ENCODE results near the gene PNLIPRP2.

DNA sequence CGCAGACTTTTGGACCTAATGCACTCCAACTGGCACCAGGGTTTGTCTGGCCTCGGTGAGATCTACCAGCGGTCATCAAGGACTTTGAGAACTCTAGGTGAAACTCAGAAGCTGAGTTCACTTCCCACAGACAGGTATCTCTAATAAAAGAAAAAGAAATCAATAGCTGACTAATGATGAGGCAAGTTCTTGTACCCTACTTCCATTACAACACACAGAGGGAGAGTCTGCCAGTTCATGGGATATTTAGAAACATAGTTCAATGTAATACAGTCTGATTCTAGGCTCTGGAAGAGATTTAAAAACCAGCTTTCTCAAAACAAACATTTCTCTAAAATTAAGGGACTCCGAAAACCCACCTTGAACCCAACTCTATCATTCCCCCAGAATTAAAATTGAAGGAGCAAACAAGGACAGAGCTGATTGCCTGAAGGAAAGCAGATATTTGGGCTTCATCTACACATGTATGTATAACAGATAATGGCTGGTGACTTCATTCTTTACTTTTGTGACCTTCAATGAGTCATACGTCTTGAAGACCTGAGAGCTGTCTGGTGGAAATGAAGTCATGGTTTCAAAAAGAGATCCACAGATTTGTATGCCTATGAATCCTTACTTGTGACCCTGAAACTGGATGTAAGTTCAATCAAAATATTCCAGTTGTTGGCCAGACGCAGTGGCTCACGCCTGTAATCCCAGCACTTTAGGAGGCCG is 32.7 kb upstream of the PNLIPRP2 start:
- TF ChIP-seq PATZ1 (CRISPR knock-in tag; IDR thresholded peaks at IDR 0.05; ENCODE audit: borderline replicate concordance) (no peak), ARNTL (CRISPR knock-in tag; IDR thresholded peaks at IDR 0.05; ENCODE audit: borderline replicate concordance, low read depth) (no peak), BACH2 (CRISPR knock-in tag; IDR thresholded peaks at IDR 0.05; ENCODE audit: borderline replicate concordance) (no peak), ZNF70 (CRISPR knock-in tag; IDR thresholded peaks at IDR 0.05) (no peak), TCF4 (CRISPR knock-in tag; IDR thresholded peaks at IDR 0.05; ENCODE audit: borderline replicate concordance) (no peak), RARB (CRISPR knock-in tag; IDR thresholded peaks at IDR 0.05) (no peak), ZC3H10 (CRISPR knock-in tag; IDR thresholded peaks at IDR 0.05) (no peak), GLIS3 (CRISPR knock-in tag; IDR thresholded peaks at IDR 0.05) (no peak), ZNF565 (CRISPR knock-in tag; conservative IDR thresholded peaks at IDR 0.05; ENCODE audit: low read depth) (no peak), TOX (CRISPR knock-in tag; IDR thresholded peaks at IDR 0.05; ENCODE audit: borderline replicate concordance) (no peak), ZNF8 (CRISPR knock-in tag; IDR thresholded peaks at IDR 0.05) (no peak), OSR1 (CRISPR knock-in tag; IDR thresholded peaks at IDR 0.05) (no peak), ESRRG (CRISPR knock-in tag; IDR thresholded peaks at IDR 0.05) (no peak)
- TF ChIP-seq, protein P1, sequence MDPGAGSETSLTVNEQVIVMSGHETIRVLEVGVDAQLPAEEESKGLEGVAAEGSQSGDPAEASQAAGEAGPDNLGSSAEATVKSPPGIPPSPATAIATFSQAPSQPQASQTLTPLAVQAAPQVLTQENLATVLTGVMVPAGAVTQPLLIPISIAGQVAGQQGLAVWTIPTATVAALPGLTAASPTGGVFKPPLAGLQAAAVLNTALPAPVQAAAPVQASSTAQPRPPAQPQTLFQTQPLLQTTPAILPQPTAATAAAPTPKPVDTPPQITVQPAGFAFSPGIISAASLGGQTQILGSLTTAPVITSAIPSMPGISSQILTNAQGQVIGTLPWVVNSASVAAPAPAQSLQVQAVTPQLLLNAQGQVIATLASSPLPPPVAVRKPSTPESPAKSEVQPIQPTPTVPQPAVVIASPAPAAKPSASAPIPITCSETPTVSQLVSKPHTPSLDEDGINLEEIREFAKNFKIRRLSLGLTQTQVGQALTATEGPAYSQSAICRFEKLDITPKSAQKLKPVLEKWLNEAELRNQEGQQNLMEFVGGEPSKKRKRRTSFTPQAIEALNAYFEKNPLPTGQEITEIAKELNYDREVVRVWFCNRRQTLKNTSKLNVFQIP (CRISPR knock-in tag; IDR thresholded peaks at IDR 0.05; ENCODE audit: borderline replicate concordance, low read depth): no peak

Data from SK-N-SH treated with all-trans-retinoic acid at 6 μM for 48 hours (cell line).